GM21526 (cell line): Measurements from ENCODE around the gene KIAA1328.
"Not testable (repeated sequence)": the region's sequence is repeated elsewhere in the genome, so short reads cannot be mapped to it uniquely, and the experiment has no call there.

Source experiments
- ATAC-seq: cut with Tn5 transposase; IDR thresholded peaks from one replicate; pipeline ENCODE4 v1.9.1; 2021; ENCODE audit warnings: moderate library complexity; ENCODE audit not compliant: unreplicated experiment, low FRiP score

Gene KIAA1328

DNA sequence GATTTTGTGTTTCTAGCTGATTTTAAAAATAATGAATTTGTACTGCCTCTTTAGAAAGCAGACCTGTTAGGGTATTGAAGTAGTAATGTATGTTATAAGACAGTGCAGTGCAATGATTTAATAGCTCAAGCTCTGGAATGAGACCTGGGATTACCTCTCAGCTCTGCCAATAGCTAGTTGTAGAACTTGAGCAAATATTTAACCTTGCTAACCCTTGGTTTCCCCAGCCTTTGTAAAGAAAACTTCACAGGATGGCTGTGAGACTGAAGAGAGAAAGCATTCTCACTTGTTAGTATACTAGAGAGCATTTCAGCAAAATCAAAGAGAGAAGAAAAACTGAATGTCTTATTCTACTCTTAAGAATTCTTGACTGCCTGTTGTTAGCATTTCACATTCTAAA, 293.9 kb downstream of the KIAA1328 start:
- ATAC-seq = no peak

DNA sequence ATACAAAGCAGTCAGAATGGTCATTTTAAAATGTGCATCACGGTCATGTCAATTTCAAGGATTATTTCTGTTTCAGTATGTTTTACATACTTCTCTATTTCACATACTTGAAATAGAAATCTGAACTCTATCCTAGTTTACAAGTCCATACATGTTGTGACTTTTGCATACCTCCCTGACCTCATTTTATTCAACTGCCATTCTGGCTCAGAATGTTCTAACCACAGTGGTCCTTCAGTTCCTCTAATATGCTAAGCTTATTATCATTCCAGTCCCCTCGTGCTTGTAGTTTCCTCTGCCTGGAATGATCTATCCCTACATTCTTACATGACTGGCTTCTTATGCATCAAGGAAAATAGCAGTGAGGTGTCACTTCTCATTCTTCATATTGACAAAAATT, 295.6 kb downstream of the KIAA1328 start:
- no peak for ATAC-seq

DNA sequence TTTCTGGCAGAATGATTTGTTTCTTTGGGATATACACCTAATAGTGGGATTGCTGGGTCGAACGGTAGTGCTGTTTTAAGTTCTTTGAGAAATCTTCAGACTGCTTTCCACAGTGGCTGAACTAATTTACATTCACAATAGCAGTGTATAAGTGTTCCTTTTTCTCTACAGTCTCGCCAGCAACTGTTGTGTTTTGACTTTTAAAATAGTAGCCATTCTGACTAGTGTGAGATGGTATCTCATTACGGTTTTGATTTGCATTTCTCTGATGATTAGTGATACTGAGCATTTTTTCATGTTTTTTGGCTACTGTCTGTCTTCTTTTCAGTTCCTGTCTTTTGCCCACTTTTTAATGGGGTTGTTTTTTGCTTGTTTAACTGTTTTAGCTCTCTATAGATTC, 306.2 kb downstream of the KIAA1328 start:
- ATAC-seq = no peak

DNA sequence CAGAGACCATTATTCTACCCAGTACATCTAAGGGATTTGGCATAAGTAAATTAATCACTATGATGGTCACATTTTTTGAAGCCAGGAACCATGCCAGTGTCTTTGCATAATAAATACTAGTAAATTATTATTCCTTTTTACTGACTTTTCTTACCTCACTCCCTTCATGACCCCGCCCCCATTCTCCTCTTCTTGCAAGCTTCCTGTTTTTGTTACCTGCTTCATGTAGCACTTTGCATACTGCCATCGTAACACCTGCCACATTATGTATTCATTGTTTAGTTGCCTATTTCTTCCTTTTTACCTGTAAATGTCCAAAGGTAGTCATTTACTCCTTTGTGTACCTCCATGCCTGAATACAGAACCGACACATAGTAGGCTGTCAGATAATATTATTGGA, 309.5 kb downstream of the KIAA1328 start:
- ATAC-seq = no peak

DNA sequence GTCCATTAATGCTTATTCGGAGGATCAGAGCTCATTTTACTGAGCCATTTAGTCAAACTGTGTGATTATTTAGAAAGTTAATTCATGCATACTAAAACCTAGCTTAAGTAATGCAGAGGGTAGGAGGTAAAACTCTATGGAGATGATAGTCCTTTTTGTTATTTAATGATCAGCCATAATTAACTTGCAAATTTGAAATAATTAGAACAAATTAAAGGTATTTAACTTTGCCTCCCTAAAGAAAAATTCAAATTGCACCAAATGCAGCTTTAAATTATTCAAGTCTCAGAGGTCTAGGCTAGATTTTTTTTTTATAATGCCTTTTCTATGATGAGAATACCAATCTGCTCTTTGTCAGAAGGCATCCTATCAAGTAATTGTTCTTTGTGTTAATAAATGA, 310.9 kb downstream of the KIAA1328 start:
- ATAC-seq = no peak

DNA sequence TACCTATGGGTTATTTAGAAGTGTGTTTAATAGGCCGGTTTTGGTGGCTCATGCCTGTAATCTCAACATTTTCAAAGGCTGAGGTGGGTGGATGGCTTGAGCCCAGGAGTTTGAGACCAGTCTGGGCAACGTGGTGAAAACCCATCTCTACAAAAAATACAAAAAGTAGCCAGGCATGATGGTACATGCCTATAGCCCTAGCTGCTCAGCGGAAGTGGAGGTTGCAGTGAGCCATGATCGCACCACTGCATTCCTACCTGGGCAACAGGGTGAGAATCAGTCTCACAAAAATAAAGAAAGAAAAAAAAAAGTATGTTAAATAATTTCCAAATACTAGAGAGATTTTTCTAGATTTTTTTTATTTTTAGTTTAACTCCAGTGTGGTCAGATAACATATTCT, 316.0 kb downstream of the KIAA1328 start:
- no peak for ATAC-seq

DNA sequence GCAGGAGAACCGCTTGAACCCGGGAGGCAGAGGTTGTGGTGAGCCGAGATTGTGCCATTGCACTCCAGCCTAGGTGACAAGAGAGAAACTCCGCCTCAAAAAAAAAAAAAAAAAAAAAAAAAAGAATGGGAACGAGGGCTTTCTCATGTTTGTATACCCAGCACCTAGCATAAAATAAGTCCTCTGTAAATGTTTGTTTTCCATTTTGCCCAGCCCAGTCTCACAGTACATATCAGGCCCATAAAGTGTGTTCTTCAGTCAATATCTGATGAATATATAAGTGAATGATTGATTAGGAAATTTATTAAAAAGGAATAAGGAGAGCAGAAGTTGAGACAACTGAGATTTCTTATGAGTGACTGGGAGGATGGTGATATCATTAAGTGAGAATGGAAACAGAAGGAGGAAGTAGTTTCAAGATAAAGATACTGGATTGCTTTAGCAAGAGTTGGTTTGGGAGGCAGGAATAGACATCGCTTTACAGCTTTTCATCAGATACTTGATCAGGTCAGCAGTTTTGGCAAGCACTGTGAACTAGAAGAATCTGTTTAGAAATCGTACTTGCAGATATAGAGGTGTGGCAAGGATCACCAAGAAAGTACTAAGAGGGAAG, 327.5 kb downstream of the KIAA1328 start:
- ATAC-seq = no peak

DNA sequence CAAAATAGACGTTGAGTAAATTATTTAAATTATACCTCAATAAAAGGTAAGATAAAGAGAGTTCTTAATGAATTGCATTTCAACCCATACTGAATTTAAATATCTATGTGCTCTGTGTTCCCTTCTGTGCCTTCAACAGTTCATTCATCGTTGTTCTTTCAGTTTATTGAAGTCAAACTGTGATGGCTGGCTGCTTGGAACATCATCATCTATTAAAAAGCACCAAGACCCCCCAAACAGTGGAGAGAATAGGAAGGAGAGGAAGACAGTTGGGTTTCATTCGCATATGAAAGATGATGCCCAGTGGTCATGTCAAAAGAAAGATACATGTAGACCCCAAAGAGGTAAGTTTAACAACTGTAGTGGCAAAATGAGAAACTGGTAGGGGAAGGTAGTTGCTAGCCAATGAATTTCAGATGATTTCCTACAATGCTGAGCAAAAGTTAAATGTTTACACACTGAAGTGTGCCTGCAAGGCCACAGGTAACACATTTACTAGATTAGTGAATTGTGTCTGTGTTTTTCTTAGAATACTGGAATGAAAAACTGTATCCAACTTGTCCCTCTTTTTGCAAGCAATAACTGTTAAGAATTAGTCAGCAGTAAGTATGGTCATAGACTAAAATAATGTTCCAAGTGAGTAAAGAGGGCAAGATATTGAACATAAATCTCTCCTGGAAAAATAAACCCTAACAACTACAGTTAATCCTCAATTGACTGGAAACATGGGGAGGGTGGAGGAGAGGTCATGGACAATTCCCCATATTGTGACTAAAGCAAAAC, 331.3 kb downstream of the KIAA1328 start:
- ATAC-seq = no peak

DNA sequence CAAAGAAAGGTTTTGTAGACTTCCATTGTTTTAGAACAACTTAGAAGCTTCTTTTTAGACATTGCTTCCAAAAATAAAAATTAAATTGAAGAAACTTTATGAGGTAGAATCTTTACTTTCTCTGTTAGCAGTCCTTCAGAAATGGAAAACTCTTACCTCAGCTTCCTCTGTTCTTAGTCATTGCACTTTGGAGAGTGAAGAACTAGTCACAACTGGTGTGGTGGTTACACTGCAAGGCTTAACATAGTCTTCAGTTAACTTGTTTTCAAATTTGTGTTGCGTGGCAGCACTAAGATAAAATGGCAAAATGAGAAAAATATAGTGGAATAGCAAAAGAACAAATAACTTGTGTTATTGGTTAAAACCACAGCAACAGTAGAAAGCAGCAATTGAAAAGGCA, 332.6 kb downstream of the KIAA1328 start:
- ATAC-seq = no peak

DNA sequence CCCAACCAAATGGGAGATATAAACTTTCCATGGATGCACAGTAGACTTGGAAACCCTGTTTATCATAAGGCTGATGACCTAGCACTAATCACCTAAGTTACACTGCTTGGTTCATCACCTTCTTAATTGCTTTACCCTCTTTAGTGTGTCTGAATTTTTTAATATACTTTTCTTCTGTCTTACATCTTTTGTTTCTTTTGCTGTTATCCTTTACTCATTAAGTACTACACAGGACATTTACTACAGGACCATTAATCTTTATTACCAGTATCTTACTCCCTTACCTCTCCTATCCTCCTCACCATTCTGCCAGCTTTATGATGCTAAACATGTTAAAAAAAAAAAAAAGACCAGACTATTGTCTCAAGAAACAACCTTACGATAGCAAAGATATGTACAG, 333.6 kb downstream of the KIAA1328 start:
- no peak for ATAC-seq

DNA sequence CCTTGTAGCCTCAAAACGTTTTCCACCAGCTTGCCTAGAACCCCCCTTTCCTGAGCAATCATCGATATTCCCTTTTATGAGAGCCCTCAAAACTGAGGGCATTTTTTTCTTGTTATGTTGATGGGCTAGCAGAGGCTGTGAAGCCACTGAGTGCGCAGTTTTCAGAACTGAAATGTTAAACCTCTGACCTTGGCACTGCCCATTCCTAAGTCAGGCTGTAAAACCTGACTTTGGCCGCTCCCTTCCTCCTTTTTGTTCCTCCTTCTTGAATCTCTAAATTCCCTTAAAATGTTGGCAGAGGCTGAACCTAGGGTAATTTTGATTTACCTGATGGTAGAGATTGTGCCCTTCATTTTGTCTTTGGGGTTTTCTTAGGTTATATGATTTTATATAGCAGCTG, 334.2 kb downstream of the KIAA1328 start:
- no peak for ATAC-seq

DNA sequence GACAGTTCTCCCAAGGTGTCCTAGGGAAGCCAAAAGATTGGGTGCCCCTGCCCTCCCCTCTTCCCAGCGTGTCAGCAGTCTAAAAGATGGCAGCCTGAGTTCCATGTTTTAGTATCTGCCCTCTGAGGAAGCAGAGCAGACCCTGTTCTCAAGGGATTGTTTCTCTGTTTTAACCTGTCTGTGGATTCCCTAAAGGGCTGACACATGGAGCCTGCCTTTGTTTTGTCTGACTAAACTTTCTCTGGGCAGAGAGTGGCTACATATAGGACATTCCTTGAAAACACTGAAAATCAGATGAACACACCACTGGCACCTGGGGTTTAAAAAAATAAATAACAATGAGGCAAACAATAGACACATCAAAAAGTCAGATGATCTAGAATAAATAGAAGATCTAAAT, 337.6 kb downstream of the KIAA1328 start:
- ATAC-seq = no peak

DNA sequence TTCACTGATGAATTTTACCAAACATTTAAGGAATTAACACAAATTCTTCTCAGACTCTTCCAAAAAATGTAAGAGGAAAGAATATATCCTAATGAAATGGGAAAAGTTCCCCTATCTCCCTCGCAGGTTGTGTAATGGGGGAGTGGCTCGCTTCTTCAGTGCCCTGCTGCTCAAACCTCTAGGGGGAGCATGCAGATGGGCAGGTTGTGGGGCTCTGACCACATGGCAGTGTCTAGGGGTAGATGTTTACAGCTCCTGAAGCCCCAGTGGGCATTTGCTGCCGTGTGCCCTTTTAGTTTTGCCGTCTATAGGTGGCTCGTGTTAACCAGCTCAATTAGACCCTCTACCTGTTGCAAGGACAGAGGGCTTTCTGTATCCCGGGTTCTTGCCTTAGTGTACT, 338.0 kb downstream of the KIAA1328 start:
- not testable (repeated sequence) for ATAC-seq

DNA sequence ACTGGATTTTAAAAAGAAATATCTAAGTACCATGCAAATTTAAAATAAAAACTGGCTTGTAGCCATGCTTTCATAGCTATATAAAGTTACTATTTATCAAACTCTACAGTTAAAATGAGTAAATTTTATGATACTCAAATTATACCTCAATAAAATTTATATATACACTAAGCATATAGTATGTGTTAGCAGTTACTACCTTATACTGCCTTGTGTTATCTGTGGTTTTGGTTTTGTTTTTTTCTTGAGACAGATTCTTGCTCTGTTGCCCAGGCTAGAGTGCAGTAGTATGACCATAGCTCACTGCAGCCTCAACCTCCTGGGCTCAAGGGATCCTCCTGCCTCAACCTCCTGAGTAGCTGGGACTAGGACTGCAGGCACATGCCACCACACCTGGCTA, 342.1 kb downstream of the KIAA1328 start:
- no peak for ATAC-seq

DNA sequence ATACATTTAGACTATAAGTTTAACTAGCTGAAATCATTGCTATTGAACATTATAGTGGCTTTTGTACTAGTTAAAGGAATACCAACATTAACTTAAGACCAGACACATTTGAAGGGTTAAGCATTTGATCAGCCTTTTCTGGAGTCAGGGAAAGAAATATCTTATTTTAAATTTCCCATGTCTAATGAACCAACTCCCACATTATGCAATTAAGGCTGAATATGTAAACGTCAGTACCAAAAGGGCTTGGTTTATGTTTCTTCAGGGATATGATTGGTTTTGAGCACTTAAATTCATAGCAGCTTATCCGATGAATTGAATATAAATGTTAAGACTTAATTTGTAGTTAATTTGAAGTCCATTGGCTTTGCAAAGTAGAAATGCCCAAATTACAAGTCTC, 344.5 kb downstream of the KIAA1328 start:
- no peak for ATAC-seq

DNA sequence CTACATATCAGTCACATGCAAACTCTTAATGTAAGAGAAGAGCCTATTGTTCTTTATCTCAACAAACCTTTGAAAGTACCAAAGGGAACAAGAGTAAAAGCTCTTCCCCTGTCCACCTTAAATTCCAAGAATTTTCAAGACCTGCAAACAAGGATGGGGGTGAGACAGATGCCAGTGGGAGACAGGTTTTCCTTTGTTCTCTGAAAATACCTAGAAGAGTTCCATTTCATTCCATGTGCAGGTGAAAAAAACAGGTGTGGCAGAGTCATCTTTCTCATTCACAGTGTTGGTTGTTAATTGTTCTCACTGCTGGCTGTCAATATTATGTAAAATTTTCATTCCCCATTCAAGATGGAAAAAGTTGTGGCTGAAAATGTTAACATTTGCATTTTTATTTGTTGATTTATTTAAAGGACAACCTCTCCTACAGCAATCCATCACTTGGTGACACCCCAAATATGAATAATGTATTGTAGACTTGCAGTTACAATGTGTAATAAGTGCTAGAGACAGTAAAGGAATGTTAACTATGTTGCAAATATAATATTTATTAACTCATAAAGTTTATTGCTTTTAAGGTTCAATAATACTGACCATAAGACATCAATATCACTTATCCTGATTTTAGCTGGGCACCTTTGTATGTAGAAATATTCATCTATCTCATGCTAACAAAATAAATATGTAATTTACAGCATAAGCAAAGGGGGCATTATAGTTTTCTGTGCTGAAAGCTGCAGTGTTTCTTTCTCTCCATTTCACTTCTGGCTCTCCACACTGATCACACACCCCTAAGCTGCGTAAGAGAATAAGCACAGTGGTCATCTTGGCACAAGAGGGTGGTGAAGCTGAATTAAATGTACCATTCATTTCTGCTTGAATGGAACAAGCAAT, 347.0 kb downstream of the KIAA1328 start:
- ATAC-seq = no peak

DNA sequence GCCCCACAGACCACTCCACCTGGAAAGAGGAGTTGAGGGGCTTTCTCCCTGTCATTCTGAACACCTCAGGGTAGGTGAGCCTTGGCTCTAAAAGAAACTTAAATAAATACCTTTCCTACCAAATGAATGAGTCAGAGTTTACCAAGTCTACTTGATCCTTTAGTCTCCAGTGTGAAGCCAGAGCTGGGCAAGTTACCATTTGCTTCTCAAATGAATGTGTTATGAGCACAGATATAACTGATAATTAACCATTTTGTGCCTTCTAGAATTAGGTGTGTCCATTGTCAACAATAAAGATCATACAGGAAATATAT, 347.7 kb downstream of the KIAA1328 start:
- no peak for ATAC-seq

DNA sequence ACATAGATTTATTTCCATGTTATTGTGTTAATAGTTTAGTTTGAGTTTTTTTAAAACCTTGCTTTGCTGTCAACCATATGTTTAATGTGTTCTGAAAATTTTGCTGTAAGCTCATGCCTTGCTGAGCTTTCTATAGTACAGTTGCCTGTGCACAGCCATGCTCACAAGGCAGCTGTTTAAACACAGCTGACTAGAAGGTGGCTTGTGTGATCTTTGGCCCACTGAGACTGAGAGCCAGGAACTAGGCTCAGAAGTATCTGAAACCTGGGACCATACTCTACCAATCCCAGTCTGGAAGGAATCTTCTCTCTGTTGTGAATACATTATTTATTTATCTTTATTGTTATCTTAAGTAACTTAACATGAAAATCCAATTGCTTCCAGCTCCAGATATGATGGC, 350.5 kb downstream of the KIAA1328 start:
- no peak for ATAC-seq

DNA sequence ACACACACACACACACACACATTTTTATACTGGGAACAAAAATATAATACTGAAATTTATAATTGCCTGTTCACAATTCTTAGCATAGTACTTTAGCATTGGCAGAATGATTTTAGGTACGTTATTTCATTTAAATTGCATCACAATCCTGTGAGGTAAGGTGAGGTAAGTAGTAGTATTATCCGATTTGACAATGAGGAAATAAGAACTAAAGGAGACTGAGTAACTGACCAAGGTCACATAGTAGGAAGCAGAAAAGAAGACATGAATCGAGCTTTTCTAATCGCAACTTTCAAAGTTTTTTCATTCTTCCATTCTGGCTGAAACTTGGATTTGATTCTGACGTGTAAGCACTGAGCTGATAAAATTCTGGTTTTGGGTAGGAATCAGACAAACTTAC, 351.2 kb downstream of the KIAA1328 start:
- no peak for ATAC-seq

DNA sequence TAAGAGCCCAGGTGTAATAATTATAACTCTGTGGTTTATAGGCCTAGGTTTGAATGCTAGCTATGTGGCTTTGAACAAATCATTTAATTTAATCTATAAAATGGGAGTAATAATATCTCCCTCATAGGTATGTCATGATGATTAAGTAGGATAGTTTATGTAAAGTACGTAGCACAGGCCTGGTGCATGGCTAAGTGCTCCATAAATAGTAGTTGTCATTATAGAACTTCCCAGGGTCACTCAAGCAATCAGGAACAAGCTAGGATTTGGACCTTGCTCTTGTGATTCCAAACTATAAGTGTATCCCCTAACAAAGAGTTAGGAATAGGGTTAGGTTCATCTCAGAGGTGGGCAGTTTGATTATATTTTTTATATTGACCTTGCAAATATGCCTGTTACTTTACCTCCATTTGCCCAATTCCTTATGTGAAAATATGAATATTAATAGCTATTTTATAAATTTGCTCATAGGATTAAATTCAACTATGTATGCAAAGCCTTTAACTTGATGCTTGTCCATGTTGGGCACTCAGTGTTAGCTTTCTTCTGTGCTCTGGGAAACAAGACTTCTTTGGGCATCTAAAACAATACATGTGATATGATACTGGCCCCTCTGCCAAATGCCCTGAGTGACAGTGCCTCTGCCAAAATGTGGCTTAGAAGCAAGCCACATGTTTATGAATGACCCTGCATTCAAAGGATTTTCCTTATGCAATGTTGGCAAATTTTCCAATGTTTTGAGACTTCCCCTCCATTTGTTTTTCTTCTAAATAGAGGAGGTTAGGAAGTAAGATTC, 353.6 kb downstream of the KIAA1328 start:
- ATAC-seq = no peak
